ENCODE measurements around the gene SLC23A1.

Gene SLC23A1

DNA sequence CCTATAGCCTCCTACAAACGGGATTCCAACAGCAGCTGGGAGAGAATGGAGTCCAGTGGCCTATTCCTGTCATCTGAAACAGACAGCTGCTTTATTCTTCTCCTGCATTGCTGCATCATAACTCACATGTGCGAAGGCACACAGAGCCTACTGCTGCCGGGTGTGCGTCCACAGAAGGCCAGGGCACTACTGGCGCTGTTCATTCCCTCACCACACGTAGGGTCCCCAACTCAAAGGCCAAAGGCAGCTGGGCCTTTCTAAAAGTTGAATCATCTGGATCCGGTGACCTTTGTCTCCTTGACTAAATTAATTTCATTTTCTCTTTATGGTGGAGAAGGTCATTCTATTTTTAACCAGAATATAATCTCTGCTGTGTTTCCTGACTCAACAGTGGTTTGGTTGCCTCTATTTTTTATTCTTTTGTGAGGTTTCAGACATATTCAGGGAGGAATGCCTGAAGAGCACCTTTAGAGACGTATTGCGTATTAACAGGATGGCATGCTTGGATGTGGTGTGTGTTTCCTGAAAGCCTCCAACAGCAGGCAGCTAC, 31.6 kb upstream of the SLC23A1 start:
- no peaks in the 10 kb centered on the region for H3K36me3 ChIP-seq (ENCODE audit: insufficient read depth, low read length)
- no peaks in the 10 kb centered on the region for H4K20me1 ChIP-seq (ENCODE audit: insufficient read depth, low read length)
- no peaks in the 10 kb centered on the region for H3K9me2 ChIP-seq (ENCODE audit: low read depth, low read length)
- no peaks in the 10 kb centered on the region for H3K9me3 ChIP-seq (ENCODE audit: low read length)
- H3K4me2 ChIP-seq (ENCODE audit: low read length): no peak overlapping the region
- H3K79me2 ChIP-seq (ENCODE audit: insufficient read depth, low read length): no peaks in the 10 kb centered on the region
- H3K4me1 ChIP-seq (ENCODE audit: insufficient read depth, low read length, severe bottlenecking): no peaks in the 10 kb centered on the region
- H3K27ac ChIP-seq (ENCODE audit: low read depth, low read length, poor library complexity, severe bottlenecking): no peak overlapping the region
- H3F3A ChIP-seq (ENCODE audit: insufficient read depth, low read length): no peaks in the 10 kb centered on the region
- TF ChIP-seq EZH2 (IDR thresholded peaks at IDR 0.05; ENCODE audit: borderline replicate concordance, low read length): no peak
- TF ChIP-seq, protein P1, sequence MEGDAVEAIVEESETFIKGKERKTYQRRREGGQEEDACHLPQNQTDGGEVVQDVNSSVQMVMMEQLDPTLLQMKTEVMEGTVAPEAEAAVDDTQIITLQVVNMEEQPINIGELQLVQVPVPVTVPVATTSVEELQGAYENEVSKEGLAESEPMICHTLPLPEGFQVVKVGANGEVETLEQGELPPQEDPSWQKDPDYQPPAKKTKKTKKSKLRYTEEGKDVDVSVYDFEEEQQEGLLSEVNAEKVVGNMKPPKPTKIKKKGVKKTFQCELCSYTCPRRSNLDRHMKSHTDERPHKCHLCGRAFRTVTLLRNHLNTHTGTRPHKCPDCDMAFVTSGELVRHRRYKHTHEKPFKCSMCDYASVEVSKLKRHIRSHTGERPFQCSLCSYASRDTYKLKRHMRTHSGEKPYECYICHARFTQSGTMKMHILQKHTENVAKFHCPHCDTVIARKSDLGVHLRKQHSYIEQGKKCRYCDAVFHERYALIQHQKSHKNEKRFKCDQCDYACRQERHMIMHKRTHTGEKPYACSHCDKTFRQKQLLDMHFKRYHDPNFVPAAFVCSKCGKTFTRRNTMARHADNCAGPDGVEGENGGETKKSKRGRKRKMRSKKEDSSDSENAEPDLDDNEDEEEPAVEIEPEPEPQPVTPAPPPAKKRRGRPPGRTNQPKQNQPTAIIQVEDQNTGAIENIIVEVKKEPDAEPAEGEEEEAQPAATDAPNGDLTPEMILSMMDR (IDR thresholded peaks at IDR 0.05; ENCODE audit: low read length): no peak
- H2AFZ ChIP-seq (ENCODE audit: low read length): no peak overlapping the region
- H3K9ac ChIP-seq (ENCODE audit: low read length): no peak overlapping the region
- H3K4me3 ChIP-seq (ENCODE audit: low read depth, low read length, poor library complexity, severe bottlenecking): no peak overlapping the region
- no peaks in the 10 kb centered on the region for H3K27me3 ChIP-seq (ENCODE audit: insufficient read depth, low read length)

DNA sequence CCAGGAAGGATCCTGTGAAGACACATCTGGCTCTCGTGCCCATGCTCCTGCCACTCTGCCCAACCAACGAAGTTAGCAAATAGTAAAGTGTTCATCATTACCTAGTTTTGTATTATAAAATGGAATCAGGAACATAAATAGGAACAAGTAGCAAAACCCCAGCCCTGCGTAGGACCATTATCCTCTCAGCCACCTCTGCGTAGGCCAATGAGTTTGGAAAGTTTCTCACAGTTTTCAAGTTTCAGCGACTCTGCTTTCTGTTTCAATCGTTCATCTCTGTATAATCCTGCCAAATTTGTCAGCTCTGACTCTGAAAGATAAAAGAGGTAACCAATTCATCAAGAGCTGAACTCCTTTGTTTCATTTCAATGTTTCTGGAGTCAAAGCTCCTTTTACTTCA, 30.9 kb upstream of the SLC23A1 start:
- H3K9me2 ChIP-seq (ENCODE audit: low read depth, low read length): no peaks in the 10 kb centered on the region
- no peaks in the 10 kb centered on the region for H3K27me3 ChIP-seq (ENCODE audit: insufficient read depth, low read length)
- no peak overlapping the region for H3K9ac ChIP-seq (ENCODE audit: low read length)
- no peak overlapping the region for H3K4me3 ChIP-seq (ENCODE audit: low read depth, low read length, poor library complexity, severe bottlenecking)
- H3K4me1 ChIP-seq (ENCODE audit: insufficient read depth, low read length, severe bottlenecking): no peaks in the 10 kb centered on the region
- no peaks in the 10 kb centered on the region for H3K9me3 ChIP-seq (ENCODE audit: low read length)
- H3F3A ChIP-seq (ENCODE audit: insufficient read depth, low read length): no peaks in the 10 kb centered on the region
- no peaks in the 10 kb centered on the region for H3K79me2 ChIP-seq (ENCODE audit: insufficient read depth, low read length)
- H4K20me1 ChIP-seq (ENCODE audit: insufficient read depth, low read length): no peaks in the 10 kb centered on the region
- TF ChIP-seq, protein P1 (IDR thresholded peaks at IDR 0.05; ENCODE audit: low read length): no peak
- TF ChIP-seq EZH2 (IDR thresholded peaks at IDR 0.05; ENCODE audit: borderline replicate concordance, low read length): no peak
- no peak overlapping the region for H3K27ac ChIP-seq (ENCODE audit: low read depth, low read length, poor library complexity, severe bottlenecking)
- no peak overlapping the region for H3K4me2 ChIP-seq (ENCODE audit: low read length)
- no peaks in the 10 kb centered on the region for H3K36me3 ChIP-seq (ENCODE audit: insufficient read depth, low read length)
- no peak overlapping the region for H2AFZ ChIP-seq (ENCODE audit: low read length)

DNA sequence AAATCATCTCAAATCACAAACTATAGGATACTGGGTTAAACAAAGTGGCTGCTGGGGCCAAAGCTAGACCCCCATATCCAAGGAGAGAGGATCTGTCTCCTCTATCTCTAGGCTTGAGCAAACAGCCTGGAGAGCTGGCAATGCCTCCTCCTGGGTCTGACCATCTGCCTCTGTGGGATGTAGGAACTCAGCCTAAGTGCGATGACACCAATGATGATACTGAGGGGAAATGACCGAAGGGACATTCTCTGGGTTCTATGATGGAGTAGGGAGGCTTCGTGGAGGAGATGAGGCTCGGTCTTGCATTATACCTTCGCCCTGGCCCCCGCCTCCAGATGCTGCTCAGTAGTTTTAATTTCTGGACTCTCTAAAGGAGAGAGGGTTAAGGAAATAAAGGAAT, 30.1 kb upstream of the SLC23A1 start:
- Histone ChIP-seq H3K4me3 (ENCODE audit: low read depth, low read length, poor library complexity, severe bottlenecking) (no peak overlapping the region), H3K9ac (ENCODE audit: low read length) (no peak overlapping the region), H3K79me2 (ENCODE audit: insufficient read depth, low read length) (no peaks in the 10 kb centered on the region), H3K27ac (ENCODE audit: low read depth, low read length, poor library complexity, severe bottlenecking) (no peak overlapping the region), H3K9me3 (ENCODE audit: low read length) (no peaks in the 10 kb centered on the region), H3K4me2 (ENCODE audit: low read length) (no peak overlapping the region), H3K27me3 (ENCODE audit: insufficient read depth, low read length) (no peaks in the 10 kb centered on the region), H2AFZ (ENCODE audit: low read length) (no peak overlapping the region), H3K4me1 (ENCODE audit: insufficient read depth, low read length, severe bottlenecking) (peaks cover 6% of the 10 kb centered on the region), H4K20me1 (ENCODE audit: insufficient read depth, low read length) (no peaks in the 10 kb centered on the region), H3F3A (ENCODE audit: insufficient read depth, low read length) (no peaks in the 10 kb centered on the region), H3K9me2 (ENCODE audit: low read depth, low read length) (no peaks in the 10 kb centered on the region), H3K36me3 (ENCODE audit: insufficient read depth, low read length) (no peaks in the 10 kb centered on the region)
- TF ChIP-seq, protein P1 (IDR thresholded peaks at IDR 0.05; ENCODE audit: low read length): no peak
- TF ChIP-seq EZH2 (IDR thresholded peaks at IDR 0.05; ENCODE audit: borderline replicate concordance, low read length): no peak
